HCT116 (cell line): ENCODE measurements around the gene NCBP3.

ENCODE experiments used
- ATF3 ChIP-seq: IDR thresholded peaks from 2 replicates; pipeline ENCODE4 v1.6.1; 2012
- CEBPB ChIP-seq: IDR thresholded peaks from 2 replicates; pipeline ENCODE4 v1.6.1; 2012; ENCODE audit warnings: low read depth
- CTCF ChIP-seq, 3 experiments: fragments of 200-600 bp in 1 of 3; sonication (generic) in 1 of 3; IDR thresholded peaks in 2 of 3; conservative IDR thresholded peaks in 1 of 3; 2 replicates each; pipeline ENCODE4 v1.5.1; 2012 to 2017; ENCODE audit warnings: low read depth in 2 of 3, low read length in 2 of 3, antibody characterized with exemption in 1 of 3, borderline replicate concordance in 1 of 3, control low read depth in 1 of 3, mild to moderate bottlenecking in 1 of 3, mixed read lengths in 1 of 3, mixed run types in 1 of 3, moderate library complexity in 1 of 3; ENCODE audit not compliant: insufficient read depth in 1 of 3
- EGR1 ChIP-seq: IDR thresholded peaks from 2 replicates; pipeline ENCODE4 v1.6.1; 2012; ENCODE audit warnings: low read depth
- POLR2A ChIP-seq: IDR thresholded peaks from 2 replicates; pipeline ENCODE4 v1.7.0; 2011; ENCODE audit warnings: borderline replicate concordance; ENCODE audit not compliant: insufficient read depth, insufficient read length; ENCODE audit errors: extremely low read depth
- SP1 ChIP-seq: IDR thresholded peaks from 2 replicates; pipeline ENCODE4 v1.6.1; 2012; ENCODE audit warnings: low read depth

GRCh38 chr17:3754458-3755334 lies 91.3 kb downstream of the NCBP3 start:
- TF ChIP-seq ATF3 (no peak), SP1 (peak; percentile 66), CTCF (IDR thresholded peaks at IDR 0.05 in 2 of 3, conservative IDR thresholded peaks at IDR 0.05 in 1 of 3; ENCODE audit: borderline replicate concordance in 1 of 3, insufficient read depth in 1 of 3, low read depth in 2 of 3, low read length in 2 of 3) (no peak), POLR2A (peak; percentile 56), EGR1 (no peak), CEBPB (no peak)
